Stimulated activated CD4-positive, alpha-beta T cell treated with anti-CD3 and anti-CD28 coated beads, Interleukin-12 subunit alpha, Interleukin-12 subunit beta, amount 100 ng/mL, for 24 hours (primary cell): ENCODE data around the gene FUT1.
"Not testable (repeated sequence)": the region's sequence is repeated elsewhere in the genome, so short reads cannot be mapped to it uniquely, and the experiment has no call there.

Experiments used
- DNase-seq, 2 experiments: peaks; one replicate each; pipeline ENCODE4 v3.0.0-alpha.2; 2020; ENCODE audit warnings: low read depth in 2 of 2

Gene FUT1

DNA sequence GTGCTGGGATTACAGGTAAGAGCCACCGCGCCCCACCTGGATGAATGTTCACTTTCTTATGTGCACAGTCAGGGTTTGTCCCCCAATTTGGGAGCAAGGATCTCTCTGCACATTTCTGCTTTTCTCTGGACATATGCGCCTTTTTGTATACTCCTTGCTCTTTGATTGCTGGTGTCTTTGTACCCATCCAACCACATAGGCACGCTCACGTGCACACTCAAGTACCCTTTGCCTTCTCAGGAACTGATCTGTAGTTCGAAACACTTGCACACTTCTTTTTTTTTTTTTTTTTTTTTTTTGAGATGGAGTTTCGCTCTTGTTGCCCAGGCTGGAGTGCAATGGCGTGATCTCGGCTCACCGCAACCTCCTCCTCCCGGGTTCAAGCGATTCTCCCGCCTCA lies 34.3 kb downstream of the FUT1 start:
- not testable (repeated sequence) for DNase-seq

DNA sequence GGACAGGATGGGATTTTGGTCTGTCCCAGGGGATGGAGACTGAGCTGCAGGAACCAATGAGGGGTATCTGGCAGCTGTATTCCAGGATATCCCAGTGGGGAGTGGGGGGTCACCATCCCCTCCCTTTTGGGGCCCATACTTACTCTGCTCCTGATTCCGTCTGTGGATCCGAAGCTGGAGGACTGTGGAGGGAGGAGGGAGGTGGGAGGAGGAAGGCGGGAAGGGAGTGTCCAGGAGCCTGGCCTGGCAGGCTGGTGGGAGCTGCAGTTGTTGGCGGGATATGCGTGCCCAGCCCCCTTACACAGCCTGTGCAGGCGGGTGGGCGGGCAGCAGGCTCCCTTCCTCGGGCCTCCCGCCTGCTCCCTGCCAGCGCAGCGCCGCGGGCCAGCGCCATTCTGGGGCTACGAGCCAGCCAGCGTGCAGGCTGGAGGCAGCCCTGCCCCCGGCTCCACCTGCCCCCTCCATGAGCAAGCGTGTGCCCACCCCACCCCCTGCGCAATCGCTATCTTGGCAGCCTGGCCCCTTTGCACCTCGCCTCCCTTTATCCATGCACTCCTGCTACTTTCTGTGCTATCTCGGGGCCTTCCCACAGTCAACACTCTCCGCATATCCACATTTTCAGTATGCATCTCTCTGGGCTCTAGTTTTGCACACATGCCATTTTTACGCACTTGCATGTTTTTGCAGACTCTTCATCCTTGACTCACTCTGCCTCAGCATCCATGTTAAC lies 35.7 kb downstream of the FUT1 start:
- DNase-seq: no peak

DNA sequence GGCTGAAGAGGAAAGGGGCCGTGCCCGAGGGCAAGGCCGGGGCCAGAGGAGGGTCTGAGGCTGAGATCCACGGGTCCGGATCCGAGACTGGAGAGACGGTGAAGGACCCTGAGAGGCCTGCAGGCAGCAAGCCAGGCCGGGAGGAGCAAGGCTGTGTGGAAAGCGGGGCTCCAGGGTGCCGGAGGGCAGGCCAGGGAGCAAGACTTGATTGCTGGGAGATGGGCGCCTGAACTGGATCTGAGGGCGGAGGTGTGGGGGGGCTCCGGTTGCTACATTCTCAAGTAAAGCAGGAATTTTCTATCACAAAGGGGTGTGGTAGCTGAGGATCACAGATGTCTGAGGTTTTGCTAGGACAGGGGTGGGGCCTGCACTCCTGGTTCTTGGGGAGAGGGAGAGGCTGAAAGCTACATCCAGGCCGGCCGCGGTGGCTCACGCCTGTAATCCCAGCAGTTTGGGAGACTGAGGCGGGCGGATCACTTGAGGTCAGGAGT lies 36.7 kb downstream of the FUT1 start:
- DNase-seq: no peak

DNA sequence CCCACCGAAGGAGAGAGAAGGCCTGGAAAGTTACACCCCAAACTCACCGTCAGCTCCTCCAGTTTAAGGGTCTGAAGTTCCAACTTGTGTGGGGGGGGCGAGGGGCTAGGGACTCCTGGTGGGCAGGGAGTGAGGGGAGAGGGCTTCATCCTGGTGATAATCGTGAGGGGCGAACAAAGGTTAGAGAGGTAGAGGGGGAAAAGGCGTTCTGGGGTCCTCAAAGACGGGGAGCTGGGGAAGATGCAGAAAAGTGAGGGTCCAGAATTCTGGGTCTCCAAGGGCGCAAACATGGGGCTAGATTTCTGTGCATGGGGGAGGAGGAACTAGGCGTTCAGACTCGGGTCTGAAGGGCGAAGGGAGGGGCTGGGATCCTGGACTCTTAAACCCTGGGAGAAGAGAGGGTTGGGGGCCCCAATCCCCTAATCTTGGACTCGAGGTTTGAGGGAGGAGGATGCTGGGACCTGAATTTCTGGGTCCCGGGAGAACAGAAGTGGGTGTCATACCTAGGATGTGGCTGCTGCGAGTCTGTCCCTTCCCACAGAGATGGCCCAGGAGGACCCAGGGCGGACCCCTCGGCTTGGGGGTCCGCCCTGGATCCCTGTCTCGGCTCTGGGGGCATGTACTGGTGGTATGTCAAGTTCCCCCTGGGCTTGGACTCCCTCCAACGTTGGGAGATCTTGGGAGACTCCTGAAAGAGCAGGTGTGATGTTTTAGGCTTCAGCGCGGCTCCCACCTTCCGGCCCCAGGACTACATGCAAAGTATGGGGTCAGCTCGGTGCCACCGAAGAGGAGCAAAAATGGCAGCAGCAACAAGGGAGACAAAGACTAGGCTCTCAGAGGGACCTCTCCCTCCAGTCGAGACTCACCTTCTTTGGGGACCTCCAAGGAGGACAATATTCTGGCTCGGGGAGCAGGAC lies 37.4 kb downstream of the FUT1 start:
- DNase-seq: no peak

DNA sequence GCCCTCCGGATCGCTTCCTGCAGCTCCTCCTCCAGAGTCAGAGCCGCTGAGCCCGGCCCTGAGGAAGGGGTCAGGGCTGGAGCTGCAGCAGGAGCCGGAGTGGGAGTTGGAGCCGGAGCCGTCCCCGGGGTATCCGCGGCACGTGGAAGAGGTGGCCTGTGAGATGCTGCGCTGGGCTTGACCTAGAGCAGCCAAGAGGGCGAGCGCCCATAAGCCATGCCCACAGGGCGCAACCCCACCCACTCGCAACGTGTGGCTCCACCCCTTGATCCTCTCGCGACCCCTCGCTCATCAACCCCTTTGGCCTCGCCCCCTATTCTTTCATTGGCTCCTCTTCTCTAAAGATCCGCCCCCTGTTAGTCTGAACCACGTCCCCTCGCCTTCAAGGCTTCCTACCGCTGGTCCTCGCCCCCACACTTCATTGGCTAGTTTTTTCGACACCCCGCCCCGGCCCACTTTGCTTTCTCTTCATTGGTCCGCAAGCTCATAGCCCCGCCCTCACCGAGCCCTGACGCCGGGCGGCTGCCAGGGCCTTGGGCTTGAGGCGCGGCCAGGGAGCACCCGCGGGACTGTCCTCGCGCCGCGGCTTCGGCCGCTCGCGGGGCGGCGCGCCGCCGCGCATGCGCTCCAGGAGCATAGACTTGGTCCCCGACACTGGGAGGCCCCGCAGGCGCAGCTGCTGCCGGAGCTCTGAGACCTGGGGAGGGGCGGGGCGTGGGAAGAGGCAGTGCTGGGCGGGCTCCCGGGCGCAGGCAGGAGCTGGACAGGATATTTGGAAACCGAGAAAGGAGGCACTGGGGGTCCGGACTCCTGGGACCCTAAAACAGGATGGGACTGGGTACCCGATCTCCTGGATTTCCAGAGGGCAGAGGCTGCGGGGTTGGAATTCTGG lies 38.3 kb downstream of the FUT1 start:
- peak; percentile 92 to 98 for DNase-seq

DNA sequence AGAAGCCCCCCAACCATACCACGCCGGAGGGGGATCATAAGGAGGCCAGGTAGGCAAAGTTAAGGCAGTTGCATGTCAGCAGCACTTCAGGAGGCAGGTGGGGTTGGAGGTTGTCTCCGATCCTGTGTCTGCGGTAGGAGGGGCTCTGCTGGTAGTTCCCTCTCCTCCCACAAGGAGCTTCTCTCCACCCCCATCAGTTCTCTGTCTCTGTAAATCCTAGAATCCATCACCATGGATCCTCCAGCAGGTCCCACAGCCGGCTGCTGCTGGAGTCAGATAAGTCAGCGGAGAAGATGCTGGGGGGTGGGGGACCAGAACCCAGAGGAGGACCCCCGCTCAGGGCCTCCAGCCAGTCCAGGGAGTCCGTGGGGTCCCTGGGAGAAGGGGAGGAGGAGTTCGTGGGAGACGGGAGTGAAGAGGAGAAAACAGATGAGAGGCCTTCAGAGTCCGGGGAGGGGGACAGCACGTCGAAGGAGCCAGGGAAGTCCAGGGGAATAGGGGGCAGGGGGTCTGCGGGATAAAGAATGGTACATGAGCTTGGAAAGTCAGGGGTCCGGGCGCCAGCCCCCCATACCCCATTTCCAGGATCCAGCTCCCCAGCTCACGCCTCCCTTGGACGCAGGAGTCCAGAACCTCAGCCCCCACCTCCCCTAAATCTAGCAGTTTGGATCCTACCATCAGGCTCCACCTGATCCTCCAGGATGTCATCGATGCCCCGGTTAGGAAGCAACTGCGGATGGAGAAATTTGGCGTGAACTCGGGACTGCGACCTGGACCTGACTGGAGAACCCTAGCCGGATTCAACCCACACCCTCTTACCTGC lies 39.2 kb downstream of the FUT1 start:
- no peak for DNase-seq

DNA sequence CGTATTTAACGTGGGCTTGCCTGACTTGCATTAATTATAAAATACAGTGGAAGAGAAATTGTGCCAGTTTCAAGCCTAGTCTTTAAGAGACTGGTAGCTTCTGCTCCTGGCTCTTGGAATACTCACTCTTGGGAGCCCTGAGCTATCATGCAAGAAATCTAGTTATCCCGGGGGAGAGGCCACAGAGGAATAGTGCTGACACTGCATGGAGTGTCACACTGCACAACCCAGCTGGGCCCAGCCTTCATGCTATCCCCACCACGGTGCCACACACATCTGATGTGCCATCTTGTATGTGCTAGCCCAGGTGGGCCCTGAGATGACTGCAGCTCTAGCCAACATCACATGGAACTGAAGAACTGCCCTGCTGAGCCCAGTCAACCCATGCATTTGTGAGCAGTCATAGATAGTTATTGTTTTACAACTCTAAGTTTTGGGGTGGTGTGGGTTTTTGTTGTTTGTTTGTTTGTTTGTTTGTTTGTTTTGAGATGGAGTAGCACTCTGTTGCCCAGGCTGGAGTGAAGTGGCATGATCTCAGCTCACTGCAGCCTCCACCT lies 41.3 kb downstream of the FUT1 start:
- DNase-seq: no peak

DNA sequence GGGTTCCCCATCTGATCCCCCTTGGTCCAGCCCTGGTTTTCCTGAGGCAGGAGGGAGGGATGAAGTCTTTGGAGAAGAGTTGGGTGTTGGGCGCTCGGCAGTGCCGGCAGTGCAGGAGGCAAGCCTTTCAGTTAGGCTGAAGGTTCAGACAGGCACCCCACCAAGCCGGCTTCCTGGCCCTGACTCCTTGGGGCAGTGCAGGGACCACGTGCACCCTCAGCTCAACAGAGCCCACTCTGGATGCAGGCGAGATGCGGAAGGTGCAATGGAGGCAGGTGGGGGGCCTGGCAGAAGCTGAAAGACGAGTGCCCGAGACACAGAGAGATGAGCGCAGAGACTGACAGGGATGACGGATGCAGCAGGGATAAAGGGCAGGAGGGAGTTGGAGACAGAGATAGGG lies 44.0 kb downstream of the FUT1 start:
- DNase-seq: no peak

DNA sequence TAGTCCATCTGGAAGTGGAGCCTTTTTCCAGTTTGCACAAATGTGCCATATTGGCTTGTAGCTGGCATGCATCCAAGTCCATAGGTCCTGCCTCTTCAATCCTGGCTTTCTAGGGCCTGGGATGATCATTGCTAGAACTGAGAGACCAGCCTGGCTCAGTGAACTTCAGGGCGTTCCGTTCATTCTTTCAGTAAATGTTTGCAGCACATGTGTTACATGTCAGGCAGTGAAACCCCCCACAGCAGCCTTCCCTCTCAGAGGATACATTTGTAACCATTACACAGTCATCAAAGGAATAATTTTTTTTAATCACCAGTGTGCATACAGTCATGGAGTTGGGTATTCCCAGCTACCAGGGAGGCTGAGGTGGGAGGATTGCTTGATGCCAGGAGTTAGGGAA lies 47.0 kb downstream of the FUT1 start:
- no peak for DNase-seq

DNA sequence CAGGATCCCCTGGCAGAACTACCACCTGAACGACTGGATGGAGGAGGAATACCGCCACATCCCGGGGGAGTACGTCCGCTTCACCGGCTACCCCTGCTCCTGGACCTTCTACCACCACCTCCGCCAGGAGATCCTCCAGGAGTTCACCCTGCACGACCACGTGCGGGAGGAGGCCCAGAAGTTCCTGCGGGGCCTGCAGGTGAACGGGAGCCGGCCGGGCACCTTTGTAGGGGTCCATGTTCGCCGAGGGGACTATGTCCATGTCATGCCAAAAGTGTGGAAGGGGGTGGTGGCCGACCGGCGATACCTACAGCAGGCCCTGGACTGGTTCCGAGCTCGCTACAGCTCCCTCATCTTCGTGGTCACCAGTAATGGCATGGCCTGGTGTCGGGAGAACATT lies 49.1 kb downstream of the FUT1 start:
- no peak for DNase-seq

DNA sequence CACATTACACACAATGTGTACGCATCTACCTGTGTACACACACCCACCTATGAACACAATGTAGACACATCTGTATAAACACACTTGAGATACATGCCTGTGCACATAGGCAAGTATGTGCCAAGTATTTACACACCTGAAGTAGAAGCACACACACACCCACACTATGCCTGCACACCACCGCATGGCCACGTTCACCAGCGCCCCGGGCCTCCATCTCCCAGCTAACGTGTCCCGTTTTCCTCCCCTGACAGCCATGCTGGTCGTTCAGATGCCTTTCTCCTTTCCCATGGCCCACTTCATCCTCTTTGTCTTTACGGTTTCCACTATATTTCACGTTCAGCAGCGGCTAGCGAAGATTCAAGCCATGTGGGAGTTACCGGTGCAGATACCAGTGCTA lies 49.7 kb downstream of the FUT1 start:
- no peak for DNase-seq

DNA sequence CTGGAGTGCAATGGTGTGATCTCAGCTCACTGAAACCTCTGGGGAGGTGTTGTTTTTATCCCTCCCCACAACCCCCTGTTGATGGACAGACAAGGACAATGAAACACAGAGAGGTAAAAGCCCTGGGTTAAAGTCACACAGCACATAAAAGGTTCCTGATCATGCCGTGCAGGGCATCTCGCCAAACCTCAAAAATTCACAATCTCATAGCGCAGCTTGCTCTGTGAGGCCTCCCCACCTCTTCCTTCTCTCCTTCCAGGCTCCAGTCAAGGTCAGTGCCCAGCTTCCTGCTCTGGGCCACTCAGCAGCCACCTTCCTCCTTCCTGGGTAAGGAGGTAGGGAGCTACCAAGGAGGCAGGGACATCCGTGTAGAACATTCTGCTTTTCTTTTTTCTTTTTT lies 54.4 kb downstream of the FUT1 start:
- DNase-seq: no peak
